Right atrium auricular region (tissue), 2 donors: ENCODE data around the gene SLC22A15. TPM values are rescaled to one million over a fixed set of nuclear protein-coding genes. Genes with fewer than 3 reads are reported as not detected.
A peak's percentile ranks its signal among the peaks of the same experiment; 100 is the strongest.

Experiments
- DNase-seq: peaks from one replicate; pipeline ENCODE4 v3.0.0-alpha.2; 2019; ENCODE audit warnings: low spot score
- H3K27ac ChIP-seq, 2 donors: fragments of 200-600 bp; sonication (generic); 1 replicate in 1 of 2; 2 replicates in 1 of 2; pipeline ENCODE4 v1.5.1; 2016 to 2019
- H3K27me3 ChIP-seq, 2 donors: fragments of 200-600 bp; sonication (generic); one replicate each; pipeline versions ENCODE4 v1.5.1 to v1.6.0; 2017 to 2019
- H3K36me3 ChIP-seq: fragments of 200-600 bp; sonication (generic); one replicate; pipeline ENCODE4 v1.5.1; 2016
- H3K4me1 ChIP-seq, 2 donors: fragments of 200-600 bp; sonication (generic); one replicate each; pipeline versions ENCODE4 v1.5.1 to v1.6.0; 2017 to 2019
- H3K4me3 ChIP-seq, 2 donors: fragments of 200-600 bp; sonication (generic); 1 replicate in 1 of 2; 2 replicates in 1 of 2; pipeline ENCODE4 v1.5.1; 2017 to 2019; ENCODE audit warnings: mild to moderate bottlenecking in 1 of 2, moderate library complexity in 1 of 2
- H3K9me3 ChIP-seq, 2 donors: fragments of 200-600 bp; sonication (generic); one replicate each; pipeline ENCODE4 v1.5.1; 2019
- CTCF ChIP-seq, 2 donors: fragments of 200-600 bp; sonication (generic); IDR thresholded peaks; one replicate each; pipeline ENCODE4 v1.5.1; 2019; ENCODE audit warnings: antibody characterized with exemption in 2 of 2
- total RNA-seq, 2 donors: library from RNA; depleted of rRNA; stranded (reverse); fragments of >200 nt; gene quantifications; one replicate each; pipeline ENCODE4 v1.1.0, GENCODE V29; 2016

Gene SLC22A15
- total RNA-seq, 2 donors from 2014 or later, result 3.9 to 10.1 TPM

- Histone ChIP-seq H3K27me3 (no peaks in the 10 kb centered on the region), H3K4me1 (no peaks in the 10 kb centered on the region), H3K27ac (no peak overlapping the region), H3K4me3 (no peak overlapping the region), H3K36me3 (no peaks in the 10 kb centered on the region), H3K9me3 (no peaks in the 10 kb centered on the region)
- DNase-seq, result no peak
- TF ChIP-seq CTCF (IDR thresholded peaks at IDR 0.05), result no peak
Measured at GRCh38 chr1:116012716-116013115, 36.4 kb downstream of the SLC22A15 start.

GRCh38 chr1:116015679-116016078 is 39.4 kb downstream of the SLC22A15 start:
- no peaks in the 10 kb centered on the region for H3K36me3 ChIP-seq
- no peak for TF ChIP-seq CTCF (IDR thresholded peaks at IDR 0.05)
- no peak overlapping the region for H3K4me3 ChIP-seq
- H3K9me3 ChIP-seq, result no peaks in the 10 kb centered on the region
- H3K27me3 ChIP-seq, result no peaks in the 10 kb centered on the region
- H3K4me1 ChIP-seq, result no peaks in the 10 kb centered on the region
- DNase-seq, result no peak
- H3K27ac ChIP-seq, result no peak overlapping the region

- H3K36me3 ChIP-seq, result no peaks in the 10 kb centered on the region
- H3K9me3 ChIP-seq, result no peaks in the 10 kb centered on the region
- no peak for TF ChIP-seq CTCF (IDR thresholded peaks at IDR 0.05)
- H3K27ac ChIP-seq, result no peak overlapping the region
- H3K27me3 ChIP-seq, result no peaks in the 10 kb centered on the region
- no peak for DNase-seq
- no peak overlapping the region for H3K4me3 ChIP-seq
- H3K4me1 ChIP-seq, result no peaks in the 10 kb centered on the region
Measured at GRCh38 chr1:116018007-116018406, 41.7 kb downstream of the SLC22A15 start.

GRCh38 chr1:116019653-116020253 is 43.4 kb downstream of the SLC22A15 start:
- no peak for TF ChIP-seq CTCF (IDR thresholded peaks at IDR 0.05)
- Histone ChIP-seq H3K27me3 (no peaks in the 10 kb centered on the region), H3K4me1 (no peaks in the 10 kb centered on the region), H3K36me3 (no peaks in the 10 kb centered on the region), H3K4me3 (no peak overlapping the region), H3K9me3 (no peaks in the 10 kb centered on the region), H3K27ac (no peak overlapping the region)
- DNase-seq, result no peak

GRCh38 chr1:116020668-116021272 is 44.5 kb downstream of the SLC22A15 start:
- H3K4me1 ChIP-seq, result no peaks in the 10 kb centered on the region
- no peaks in the 10 kb centered on the region for H3K36me3 ChIP-seq
- DNase-seq, result peak; percentile 63
- no peak overlapping the region for H3K27ac ChIP-seq
- H3K27me3 ChIP-seq, result no peaks in the 10 kb centered on the region
- no peak overlapping the region for H3K4me3 ChIP-seq
- no peaks in the 10 kb centered on the region for H3K9me3 ChIP-seq
- TF ChIP-seq CTCF (IDR thresholded peaks at IDR 0.05), result peak; percentile 46 to 74

GRCh38 chr1:116024626-116025025 is 48.3 kb downstream of the SLC22A15 start:
- no peaks in the 10 kb centered on the region for H3K4me1 ChIP-seq
- H3K36me3 ChIP-seq, result no peaks in the 10 kb centered on the region
- no peak overlapping the region for H3K4me3 ChIP-seq
- H3K27ac ChIP-seq, result no peak overlapping the region
- TF ChIP-seq CTCF (IDR thresholded peaks at IDR 0.05), result no peak
- H3K27me3 ChIP-seq, result no peaks in the 10 kb centered on the region
- no peak for DNase-seq
- no peaks in the 10 kb centered on the region for H3K9me3 ChIP-seq
